ENCODE measurements around the gene KANSL1. TPM values are rescaled to one million over a fixed set of nuclear protein-coding genes. Genes with fewer than 3 reads are reported as not detected.
"Not testable (repeated sequence)": the region's sequence is repeated elsewhere in the genome, so short reads cannot be mapped to it uniquely, and the experiment has no call there.

KANSL1 gene
- polyA plus RNA-seq, 1 experiment: 14.1 TPM

- Histone ChIP-seq H3K4me3 (ENCODE audit: low read depth, low read length) (no peak overlapping the region), H3K27me3 (ENCODE audit: control insufficient read depth, insufficient read depth, low read length) (no peaks in the 10 kb centered on the region), H3K36me3 (ENCODE audit: control insufficient read depth, insufficient read depth, low read length) (no peaks in the 10 kb centered on the region)
- TF ChIP-seq, protein P1, sequence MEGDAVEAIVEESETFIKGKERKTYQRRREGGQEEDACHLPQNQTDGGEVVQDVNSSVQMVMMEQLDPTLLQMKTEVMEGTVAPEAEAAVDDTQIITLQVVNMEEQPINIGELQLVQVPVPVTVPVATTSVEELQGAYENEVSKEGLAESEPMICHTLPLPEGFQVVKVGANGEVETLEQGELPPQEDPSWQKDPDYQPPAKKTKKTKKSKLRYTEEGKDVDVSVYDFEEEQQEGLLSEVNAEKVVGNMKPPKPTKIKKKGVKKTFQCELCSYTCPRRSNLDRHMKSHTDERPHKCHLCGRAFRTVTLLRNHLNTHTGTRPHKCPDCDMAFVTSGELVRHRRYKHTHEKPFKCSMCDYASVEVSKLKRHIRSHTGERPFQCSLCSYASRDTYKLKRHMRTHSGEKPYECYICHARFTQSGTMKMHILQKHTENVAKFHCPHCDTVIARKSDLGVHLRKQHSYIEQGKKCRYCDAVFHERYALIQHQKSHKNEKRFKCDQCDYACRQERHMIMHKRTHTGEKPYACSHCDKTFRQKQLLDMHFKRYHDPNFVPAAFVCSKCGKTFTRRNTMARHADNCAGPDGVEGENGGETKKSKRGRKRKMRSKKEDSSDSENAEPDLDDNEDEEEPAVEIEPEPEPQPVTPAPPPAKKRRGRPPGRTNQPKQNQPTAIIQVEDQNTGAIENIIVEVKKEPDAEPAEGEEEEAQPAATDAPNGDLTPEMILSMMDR (IDR thresholded peaks at IDR 0.05; ENCODE audit: insufficient read depth, low read depth, low read length): no peak
- no peak for DNase-seq (ENCODE audit: low read depth)
- CTCF ChIA-PET: interaction anchor here (0.7 to 2.9 kb wide), 5 partner anchors 10 to 138 kb away, joined by 3 to 24 read pairs (median 4); partner anchors contain the start of gene KANSL1
- POLR2A ChIA-PET: no interaction called here
Measured at GRCh38 chr17:46182961-46183360, 10.3 kb downstream of the KANSL1 start.

DNA sequence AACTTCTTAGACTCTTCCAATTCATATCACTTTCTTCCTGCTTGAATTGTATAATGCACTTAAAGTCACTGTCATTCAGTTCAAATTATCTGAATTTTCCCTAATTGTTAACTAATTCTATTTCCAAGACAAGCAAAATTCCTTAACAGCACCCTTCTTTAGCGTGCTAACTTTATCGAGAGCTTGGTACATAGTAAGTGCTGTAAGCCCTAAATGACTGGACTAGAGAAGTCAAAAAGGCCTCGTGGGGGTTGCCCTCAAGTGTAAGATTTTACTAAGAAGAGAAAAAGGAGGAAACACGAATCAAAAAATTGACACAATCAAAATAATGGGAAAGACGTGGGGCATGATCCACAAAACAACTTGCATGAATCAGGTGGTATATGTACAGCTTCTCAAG lies 11.3 kb downstream of the KANSL1 start:
- ChIA-PET CTCF (interaction anchor here (1.4 to 5.8 kb wide), 3 partner anchors 10 to 137 kb away, joined by 4 to 48 read pairs (median 6); partner anchors contain the start of gene KANSL1), POLR2A (interaction anchor here (0.6 kb wide), 1 partner anchor 15 kb away, joined by 12 read pairs; no protein-coding TSS in a partner anchor)
- no peak overlapping the region for H3K4me3 ChIP-seq (ENCODE audit: low read depth, low read length)
- H3K36me3 ChIP-seq (ENCODE audit: control insufficient read depth, insufficient read depth, low read length): no peaks in the 10 kb centered on the region
- H3K27me3 ChIP-seq (ENCODE audit: control insufficient read depth, insufficient read depth, low read length): no peaks in the 10 kb centered on the region
- TF ChIP-seq, protein P1 (IDR thresholded peaks at IDR 0.05; ENCODE audit: insufficient read depth, low read depth, low read length): no peak
- no peak for DNase-seq (ENCODE audit: low read depth)

DNA sequence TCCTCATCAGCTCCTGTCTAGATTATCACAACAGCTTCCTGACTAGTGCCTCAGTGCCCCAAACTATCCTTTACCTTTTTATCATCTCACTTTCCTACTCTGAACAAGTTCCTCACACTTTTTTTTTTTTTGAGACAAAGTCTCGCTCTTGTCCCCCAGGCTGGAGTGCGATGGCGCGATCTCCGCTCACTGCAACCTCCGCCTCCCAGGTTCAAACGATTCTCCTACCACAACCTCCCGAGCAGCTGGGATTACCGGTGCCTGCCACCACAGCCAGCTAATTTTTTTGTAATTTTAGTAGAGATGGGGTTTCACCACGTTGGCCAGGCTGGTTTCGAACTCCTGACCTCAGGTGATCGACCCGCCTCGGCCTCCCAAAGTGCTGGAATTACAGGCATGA lies 11.9 kb downstream of the KANSL1 start:
- H3K36me3 ChIP-seq (ENCODE audit: control insufficient read depth, insufficient read depth, low read length); H3K4me3 ChIP-seq (ENCODE audit: low read depth, low read length); H3K27me3 ChIP-seq (ENCODE audit: control insufficient read depth, insufficient read depth, low read length); DNase-seq (ENCODE audit: low read depth): not testable (repeated sequence)
- CTCF ChIA-PET: interaction anchor here (0.6 to 5.8 kb wide), 5 partner anchors 12 to 32 kb away, joined by 3 to 48 read pairs (median 3); partner anchors contain the start of gene KANSL1
- POLR2A ChIA-PET: interaction anchor here (1.1 kb wide), 1 partner anchor 11 kb away, joined by 8 read pairs; the partner anchor contains the start of gene KANSL1

DNA sequence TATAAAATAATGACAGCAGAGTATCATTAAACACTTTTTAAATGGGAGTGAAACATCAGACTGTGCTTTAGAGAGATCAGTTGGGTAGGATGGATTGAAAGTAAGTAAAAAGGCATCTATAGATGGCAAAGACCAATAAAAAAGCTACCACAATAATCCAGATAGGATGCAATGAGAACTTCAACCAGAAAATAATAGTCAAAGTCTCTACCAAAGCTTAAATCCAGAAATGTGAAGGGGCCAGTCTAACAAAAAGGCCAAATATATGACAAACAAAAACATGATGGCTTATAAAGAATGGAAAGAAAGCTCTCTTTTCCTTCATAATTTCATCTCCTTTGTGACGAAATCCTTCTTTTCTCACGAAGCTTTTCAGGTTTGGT lies 12.3 kb downstream of the KANSL1 start:
- TF ChIP-seq, protein P1 (IDR thresholded peaks at IDR 0.05; ENCODE audit: insufficient read depth, low read depth, low read length): no peak

DNA sequence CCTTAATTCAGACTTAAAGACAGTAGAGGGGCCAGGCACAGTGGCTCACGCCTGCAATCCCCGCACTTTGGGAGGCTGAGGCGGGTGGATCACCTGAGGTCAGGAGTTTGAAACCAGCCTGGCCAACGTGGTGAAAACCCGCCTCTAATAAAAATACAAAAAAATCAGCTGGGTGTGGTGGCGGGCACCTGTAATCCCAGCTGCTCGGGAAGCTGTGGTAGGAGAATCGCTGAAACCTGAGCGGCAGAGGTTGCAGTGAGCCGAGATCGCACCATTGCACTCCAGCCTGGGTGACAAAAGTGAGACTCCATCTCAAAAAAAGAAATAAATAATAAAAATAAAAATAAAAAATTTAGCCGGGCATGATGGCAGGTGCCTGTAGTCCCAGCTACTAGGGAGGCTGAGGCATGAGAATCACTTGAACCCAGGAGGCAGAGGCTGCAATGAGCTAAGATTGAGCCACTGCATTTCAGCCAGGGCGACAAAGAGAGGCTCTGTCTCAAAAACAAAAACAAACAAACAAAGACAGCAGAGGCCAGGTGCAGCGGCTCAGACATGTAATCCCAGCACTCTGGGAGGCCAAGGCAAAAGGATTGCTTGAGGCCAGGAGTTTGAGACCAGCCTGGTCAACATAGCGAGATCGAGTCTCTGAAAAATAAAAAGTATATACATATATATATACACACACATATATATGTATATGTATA lies 12.9 kb downstream of the KANSL1 start:
- POLR2A ChIA-PET: interaction anchor here (1.1 kb wide), 1 partner anchor 12 kb away, joined by 8 read pairs; the partner anchor contains the start of gene KANSL1
- H3K4me3 ChIP-seq (ENCODE audit: low read depth, low read length); H3K36me3 ChIP-seq (ENCODE audit: control insufficient read depth, insufficient read depth, low read length); DNase-seq (ENCODE audit: low read depth); H3K27me3 ChIP-seq (ENCODE audit: control insufficient read depth, insufficient read depth, low read length): not testable (repeated sequence)
- CTCF ChIA-PET: interaction anchor here (0.6 to 5.8 kb wide), 6 partner anchors 8 to 107 kb away, joined by 3 to 48 read pairs (median 4); partner anchors contain the start of gene KANSL1

More for the DNA sequence above, 12.3 kb downstream of the KANSL1 start:
- Histone ChIP-seq H3K36me3 (ENCODE audit: control insufficient read depth, insufficient read depth, low read length) (no peaks in the 10 kb centered on the region), H3K4me3 (ENCODE audit: low read depth, low read length) (no peak overlapping the region), H3K27me3 (ENCODE audit: control insufficient read depth, insufficient read depth, low read length) (no peaks in the 10 kb centered on the region)
- ChIA-PET CTCF (interaction anchor here (0.6 to 5.8 kb wide), 6 partner anchors 9 to 32 kb away, joined by 3 to 48 read pairs (median 4); partner anchors contain the start of gene KANSL1), POLR2A (interaction anchor here (1.1 kb wide), 1 partner anchor 12 kb away, joined by 8 read pairs; the partner anchor contains the start of gene KANSL1)
- no peak for DNase-seq (ENCODE audit: low read depth)

DNA sequence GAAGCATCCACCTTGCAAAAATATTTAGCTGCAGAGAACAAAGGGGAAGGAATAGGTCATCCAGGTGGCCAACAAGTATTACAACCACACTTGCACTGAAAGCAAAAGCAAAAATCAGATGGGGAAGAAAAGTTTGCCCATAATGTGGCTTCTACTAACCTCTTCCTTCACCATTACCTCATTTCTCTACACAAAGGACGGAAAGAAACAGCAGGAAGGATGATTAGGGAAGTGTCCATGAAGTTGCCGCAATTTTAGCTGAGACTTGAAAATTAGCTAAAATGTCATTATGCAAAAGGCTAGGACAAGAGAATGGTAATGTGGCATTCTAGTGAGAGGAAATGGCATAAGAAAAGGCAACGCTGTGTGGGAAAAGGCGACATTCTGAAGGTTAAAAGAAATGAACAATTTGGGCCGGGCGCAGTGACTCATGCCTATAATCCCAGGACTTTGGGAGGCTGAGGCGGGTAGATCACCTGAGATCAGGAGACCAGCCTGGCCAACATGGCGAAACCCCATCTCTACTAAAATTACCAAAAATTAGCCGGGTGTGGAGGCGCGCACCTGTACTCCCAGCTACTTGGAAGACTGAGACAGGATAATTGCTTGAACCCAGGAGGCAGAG lies 13.7 kb downstream of the KANSL1 start:
- DNase-seq (ENCODE audit: low read depth): no peak
- H3K27me3 ChIP-seq (ENCODE audit: control insufficient read depth, insufficient read depth, low read length): no peaks in the 10 kb centered on the region
- H3K4me3 ChIP-seq (ENCODE audit: low read depth, low read length): no peak overlapping the region
- ChIA-PET POLR2A (interaction anchor here (0.5 kb wide), 1 partner anchor 22 kb away, joined by 4 read pairs; no protein-coding TSS in a partner anchor), CTCF (interaction anchor here (1.4 to 5.8 kb wide), 4 partner anchors 8 to 107 kb away, joined by 4 to 48 read pairs (median 7); partner anchors contain the start of gene KANSL1)
- TF ChIP-seq, protein P1 (IDR thresholded peaks at IDR 0.05; ENCODE audit: insufficient read depth, low read depth, low read length): no peak
- no peaks in the 10 kb centered on the region for H3K36me3 ChIP-seq (ENCODE audit: control insufficient read depth, insufficient read depth, low read length)

Measured in BJ (cell line).